Heart left ventricle (tissue), 16 donors: ENCODE results near the gene C4orf33. TPM values are rescaled to one million over a fixed set of nuclear protein-coding genes. Genes with fewer than 3 reads are reported as not detected.
"Not testable (repeated sequence)": the region's sequence is repeated elsewhere in the genome, so short reads cannot be mapped to it uniquely, and the experiment has no call there.

Source experiments
- ATAC-seq, 4 donors: fragments of 200-7000 bp; cut with Tn5 transposase; one replicate each; pipeline ENCODE4 v1.9.1; 2020 to 2022; ENCODE audit warnings: moderate library complexity in 4 of 4, mild to moderate bottlenecking in 3 of 4, moderate number of reproducible peaks in 1 of 4
- DNase-seq, 5 donors: peaks; one replicate each; pipeline ENCODE4 v3.0.0-alpha.2; 2020
- H3K27ac ChIP-seq, 12 donors: fragments of 200-600 bp; sonication (generic) in 4 of 12; one replicate each; pipeline versions ENCODE4 v1.5.0 to v1.8.0; 2016 to 2022; ENCODE audit warnings: mild to moderate bottlenecking in 2 of 12
- H3K27me3 ChIP-seq, 9 donors: fragments of 200-600 bp; sonication (generic) in 2 of 9; one replicate each; pipeline versions ENCODE4 v1.5.1 to v1.8.0; 2016 to 2022; ENCODE audit warnings: mild to moderate bottlenecking in 3 of 9
- H3K36me3 ChIP-seq, 9 donors: fragments of 200-600 bp; sonication (generic) in 2 of 9; one replicate each; pipeline versions ENCODE4 v1.5.0 to v1.8.0; 2018 to 2022; ENCODE audit warnings: mild to moderate bottlenecking in 2 of 9
- H3K4me1 ChIP-seq, 12 donors: fragments of 200-600 bp; sonication (generic) in 4 of 12; one replicate each; pipeline versions ENCODE4 v1.5.0 to v1.8.0; 2016 to 2022; ENCODE audit warnings: mild to moderate bottlenecking in 3 of 12
- H3K4me3 ChIP-seq, 12 donors: fragments of 200-600 bp; sonication (generic) in 4 of 12; one replicate each; pipeline versions ENCODE4 v1.5.0 to v1.8.0; 2017 to 2022; ENCODE audit warnings: mild to moderate bottlenecking in 9 of 12, moderate library complexity in 4 of 12
- H3K9me3 ChIP-seq, 12 donors: fragments of 200-600 bp; sonication (generic) in 4 of 12; one replicate each; pipeline versions ENCODE4 v1.5.0 to v1.8.0; 2016 to 2022; ENCODE audit warnings: mild to moderate bottlenecking in 1 of 12
- CTCF ChIP-seq, 12 donors: fragments of 200-600 bp; sonication (generic) in 4 of 12; IDR thresholded peaks; one replicate each; pipeline versions ENCODE4 v1.5.0 to v1.8.0; 2018 to 2022; ENCODE audit warnings: antibody characterized with exemption in 12 of 12, mild to moderate bottlenecking in 5 of 12
- POLR2A ChIP-seq, 2 donors: fragments of 450-650 bp; IDR thresholded peaks; one replicate each; pipeline ENCODE4 v1.6.1; 2017; ENCODE audit warnings: antibody characterized with exemption in 2 of 2, mild to moderate bottlenecking in 2 of 2, moderate library complexity in 2 of 2
- WGBS, 4 donors: extraction: QIAGEN DNeasy Blood & Tissue Kit in 2 of 4; methylation state at CpG; one replicate each; pipeline versions ENCODE4 v1.1.5 to v1.1.7; 2013 to 2018; 5-methylcytosine and 5-hydroxymethylcytosine counted together
- intact Hi-C, 10 donors: fragments of 100-400 bp; cut with DNase I; formaldehyde crosslinking; loops; one replicate each; pipeline versions ENCODE4 v1.11.1 to v1.14.2; 2022
- polyA plus RNA-seq, 2 donors: library from polyadenylated mRNA; stranded (reverse); fragments of 200-250 nt; gene quantifications; one replicate each; pipeline ENCODE4 v1.2.3, GENCODE V29; 2013
- total RNA-seq, 9 donors: library from RNA; depleted of rRNA in 2 of 9; stranded (reverse); fragments of >200 nt in 2 of 9; fragmentation: NEBNext Ultra II Directional in 3 of 9; extraction: Animal tissue kit (Norgen Biotek cat#: 25700) in 3 of 9; gene quantifications; one replicate each; pipeline versions ENCODE4 v1.1.0 to v1.2.4, GENCODE V29; 2016 to 2023
- donor health status: ischemic (EF 13 %, LVEDD 7.1; RV severe dilation, severe dysfunction).
- donor health status: healthy with polysubstance abuse.
- donor health status: DM: no; HTN: yes; CAD: no.
- donor health status: DM: no; HTN: no; CAD: no.
- donor health status: ischemic (EF 25% LVEDD 6.9; RV normal size, moderate dysfunction).
- donor health status: ischemic (EF 25% LVEDD 5.7; RV mildly dilated, moderate dysfunction).
- donor health status: healthy.
- donor health status: DM: yes; HTN: yes; CAD: no.
- donor health status: ischemic (EF 35%, LVEDD 5.7; RV mildly dilated, moderate dysfunction).
- donor health status: nonischemic (EF 11% LVEDD 7.7; RV severe dilation, severe dysfunction).
- donor health status: DM: yes; HTN: yes; CAD: no.
- donor health status: PGD.
- donor health status: ischemic (EF 29% LVEDD 5.4; RV normal size, mild dysfunction).
- donor health status: nonischemic (EF 23%, LVEDD 6.1; RV moderate dilation, normal function).

C4orf33 gene
- total and polyA plus RNA-seq, 11 donors, result 2.8 to 11.7 (median 4.3) TPM

DNA sequence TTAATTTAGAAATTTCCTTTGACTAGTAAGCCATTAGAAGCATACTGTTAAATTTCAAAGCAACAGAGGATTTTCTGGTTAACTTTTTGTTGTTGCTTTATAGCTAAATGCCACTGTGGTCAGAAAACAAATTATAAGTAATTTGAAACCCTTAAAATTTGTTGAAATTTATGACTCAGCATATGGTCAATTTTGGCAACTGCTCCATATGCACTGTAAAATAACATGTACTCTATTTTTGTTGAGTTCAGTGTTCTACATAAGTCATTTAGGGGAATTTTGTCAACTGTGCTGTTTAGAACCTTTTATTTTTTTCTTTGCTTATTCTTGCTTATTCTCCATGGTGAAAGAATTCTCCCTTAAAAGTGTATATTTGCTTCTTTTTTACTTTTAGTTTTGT, 31.2 kb upstream of the C4orf33 start:
- Histone ChIP-seq H3K27me3 (no peaks in the 10 kb centered on the region), H3K4me1 (no peaks in the 10 kb centered on the region), H3K4me3 (no peak overlapping the region), H3K36me3 (peaks cover 0 to 22% (median 0%) of the 10 kb centered on the region in 9 donors), H3K27ac (no peak overlapping the region), H3K9me3 (peaks cover 0 to 79% (median 36%) of the 10 kb centered on the region in 12 donors)
- intact Hi-C loops, result no loop called here
- no peak for TF ChIP-seq CTCF (IDR thresholded peaks at IDR 0.05)
- no peak for TF ChIP-seq POLR2A (IDR thresholded peaks at IDR 0.05)
- DNase-seq (no peak), ATAC-seq (no peak)

- intact Hi-C loops, result not testable (repeated sequence)
Observed at GRCh38 chr4:129069537-129069936, 26.4 kb upstream of the C4orf33 start.

DNA sequence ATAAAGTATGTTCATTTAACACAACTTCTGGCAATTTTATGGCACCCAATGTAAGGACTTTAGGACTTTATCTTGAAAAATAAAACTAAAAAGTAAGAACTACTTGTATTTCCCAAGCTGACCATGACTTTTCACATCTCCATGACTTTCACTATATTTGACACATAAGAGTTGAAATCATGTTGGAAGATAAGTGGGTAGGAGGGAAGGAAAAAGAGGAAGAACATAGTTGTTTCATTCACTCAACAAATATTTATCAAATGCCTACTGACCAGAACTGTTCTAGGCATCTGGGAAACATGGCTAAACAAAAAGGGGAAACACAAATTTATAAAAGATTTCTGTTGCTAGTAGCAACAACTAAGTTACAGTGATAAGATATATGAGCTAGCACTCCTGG, 18.6 kb upstream of the C4orf33 start:
- intact Hi-C loops, result no loop called here
- Histone ChIP-seq H3K4me1 (peaks cover 0 to 5% (median 0%) of the 10 kb centered on the region in 12 donors), H3K9me3 (peaks cover 0 to 19% (median 0%) of the 10 kb centered on the region in 12 donors), H3K27me3 (no peaks in the 10 kb centered on the region), H3K4me3 (no peak overlapping the region), H3K36me3 (peaks cover 0 to 34% (median 17%) of the 10 kb centered on the region in 9 donors), H3K27ac (no peak overlapping the region)
- no peak for ATAC-seq
- DNase-seq, result no peak
- TF ChIP-seq CTCF (IDR thresholded peaks at IDR 0.05) (no peak), POLR2A (IDR thresholded peaks at IDR 0.05) (no peak)

More at GRCh38 chr4:129069537-129069936, 26.4 kb upstream of the C4orf33 start:
- not testable (repeated sequence) for ATAC-seq, H3K27me3 ChIP-seq, H3K4me3 ChIP-seq, H3K27ac ChIP-seq, DNase-seq, H3K4me1 ChIP-seq
- Histone ChIP-seq H3K9me3 (peaks cover 0 to 39% (median under 1%) of the 10 kb centered on the region in 12 donors), H3K36me3 (peaks cover 0 to 12% (median 0%) of the 10 kb centered on the region in 9 donors)
- 94 to 99% (median 97%) methylated on average over 2 of the region's 2 CpGs for WGBS, 4 donors

DNA sequence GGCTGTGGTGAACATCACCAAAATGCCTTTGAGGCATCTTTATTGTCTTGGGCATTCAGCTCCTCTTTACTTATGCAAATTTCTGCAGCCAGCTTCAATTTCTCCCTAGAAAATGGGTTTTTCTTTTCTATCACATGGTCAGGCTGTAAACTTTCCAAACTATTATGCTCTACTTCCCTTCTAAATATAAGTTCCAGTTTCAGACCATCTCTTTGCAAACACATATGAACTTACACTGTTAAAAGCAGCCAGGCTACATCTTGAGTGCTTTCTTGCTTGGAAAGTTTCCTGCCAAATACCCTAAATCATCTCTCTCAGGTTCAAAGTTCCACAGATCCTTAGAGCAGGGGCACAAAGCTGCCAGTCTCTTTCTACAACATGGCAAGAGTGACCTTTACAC, 15.8 kb upstream of the C4orf33 start:
- intact Hi-C loops, result no loop called here
- Histone ChIP-seq H3K36me3 (peaks cover 0 to 26% (median 17%) of the 10 kb centered on the region in 9 donors), H3K4me3 (no peak overlapping the region), H3K27me3 (no peaks in the 10 kb centered on the region), H3K27ac (no peak overlapping the region), H3K9me3 (peaks cover 0 to 19% (median 3%) of the 10 kb centered on the region in 12 donors), H3K4me1 (peaks cover 0 to 5% (median 0%) of the 10 kb centered on the region in 12 donors)
- no peak for TF ChIP-seq CTCF (IDR thresholded peaks at IDR 0.05)
- no peak for TF ChIP-seq POLR2A (IDR thresholded peaks at IDR 0.05)
- ATAC-seq (no peak), DNase-seq (no peak)

DNA sequence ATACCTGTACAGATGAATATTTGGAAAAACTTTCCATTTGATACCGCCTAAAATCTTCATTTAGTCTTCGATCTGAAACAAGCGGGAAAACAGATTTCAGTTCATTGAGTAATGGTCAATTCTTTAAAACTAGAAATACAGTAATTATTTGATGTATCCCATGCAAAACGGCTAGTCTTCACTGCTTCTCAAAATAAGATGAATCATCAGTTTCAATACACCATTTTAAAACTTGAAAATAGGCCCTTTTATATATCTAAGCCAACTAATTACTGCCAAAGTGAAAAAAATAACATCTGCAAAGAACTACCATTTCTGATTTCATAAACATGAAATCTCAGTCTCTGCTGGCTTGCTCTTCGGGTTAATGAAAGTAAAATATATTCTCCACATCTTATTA, 13.7 kb upstream of the C4orf33 start:
- Histone ChIP-seq H3K27me3 (no peaks in the 10 kb centered on the region), H3K36me3 (peaks cover 0 to 26% (median 17%) of the 10 kb centered on the region in 9 donors), H3K27ac (no peak overlapping the region), H3K9me3 (peaks cover 0 to 26% (median 5%) of the 10 kb centered on the region in 12 donors), H3K4me3 (no peak overlapping the region), H3K4me1 (peaks cover 0 to 5% (median 0%) of the 10 kb centered on the region in 12 donors)
- WGBS, 4 donors, result 96 to 97% (median 96%) methylated on average over 5 of the region's 5 CpGs
- intact Hi-C loops, result no loop called here
- ATAC-seq (no peak), DNase-seq (no peak)
- TF ChIP-seq POLR2A (IDR thresholded peaks at IDR 0.05) (no peak), CTCF (IDR thresholded peaks at IDR 0.05) (no peak)
